GM12878 (cell line): ENCODE measurements around the gene UVSSA. TPM values are rescaled to one million over a fixed set of nuclear protein-coding genes. Genes with fewer than 3 reads are reported as not detected.

Source experiments
- ATAC-seq: fragments of 200-7000 bp; cut with Tn5 transposase; 3 replicates; pipeline ENCODE4 v1.9.1; 2020; ENCODE audit warnings: mild to moderate bottlenecking, moderate library complexity
- BruUV-seq: library from RNA; stranded (reverse); fragments of 400-500 nt; replicated peaks from 2 replicates; lab custom pipeline; 2021; lab: Mats Ljungman, UMichigan
- CTCF ChIA-PET: fragments of 300-600 bp; sonication (Branson Sonifier 250); formaldehyde crosslinking; extraction: SDS; loops from one replicate; lab custom pipeline; 2021; ENCODE audit warnings: inconsistent platforms; lab: Yijun Ruan, JAX
- POLR2A ChIA-PET: fragments of 350-600 bp; formaldehyde crosslinking; extraction: SDS; loops from one replicate; lab custom pipeline; 2021; ENCODE audit warnings: inconsistent platforms; lab: Charles Lee
- RAD21 ChIA-PET: fragments of 300-600 bp; sonication (Branson Sonifier 250); formaldehyde crosslinking; loops from one replicate; lab custom pipeline; 2023; ENCODE audit warnings: antibody characterized with exemption; ENCODE audit not compliant: unreplicated experiment; lab: Charles Lee
- SMC1A ChIA-PET: fragments of 300-600 bp; sonication (Branson Sonifier 250); formaldehyde crosslinking; loops from one replicate; lab custom pipeline; 2023; ENCODE audit not compliant: unreplicated experiment, uncharacterized antibody; lab: Charles Lee
- DNase-seq: peaks from one replicate; pipeline ENCODE4 v3.0.0-alpha.2; 2011; ENCODE audit warnings: low read depth, low spot score
- FAIRE-seq: peaks from 3 replicates; lab custom pipeline; 2011; peaks lifted over from hg19 to GRCh38; lab: Jason Lieb, UNC
- H2AFZ ChIP-seq: 2 replicates; pipeline ENCODE4 v1.6.0; 2011; ENCODE audit warnings: low read depth, low read length, control low read depth; ENCODE audit not compliant: control insufficient read depth
- H3K27ac ChIP-seq: 2 replicates; pipeline ENCODE4 v1.5.1; 2011; ENCODE audit warnings: control low read depth; ENCODE audit not compliant: control insufficient read depth, insufficient read depth
- H3K27me3 ChIP-seq, 2 experiments: replicated peaks in 1 of 2; 2 replicates each; pipeline versions ENCODE4 v1.6.0 to v1.6.1; 2011; ENCODE audit warnings: low read length in 1 of 2; ENCODE audit not compliant: control insufficient read depth in 2 of 2, insufficient read depth in 2 of 2
- H3K36me3 ChIP-seq, 2 experiments: 2 replicates each; pipeline ENCODE4 v1.5.1; 2011; ENCODE audit warnings: low read length in 1 of 2; ENCODE audit not compliant: control insufficient read depth in 2 of 2, insufficient read depth in 2 of 2
- H3K4me1 ChIP-seq: 2 replicates; pipeline ENCODE4 v1.6.1; 2011; ENCODE audit warnings: mild to moderate bottlenecking, low read length, moderate library complexity, mixed read lengths; ENCODE audit not compliant: control insufficient read depth, insufficient read depth
- H3K4me2 ChIP-seq: 2 replicates; pipeline ENCODE4 v1.6.0; 2011; ENCODE audit warnings: control low read depth; ENCODE audit not compliant: control insufficient read depth, insufficient read depth
- H3K4me3 ChIP-seq: fragments of 200-600 bp; sonication (generic); 2 replicates; pipeline ENCODE4 v1.5.1; 2016
- H3K79me2 ChIP-seq: 2 replicates; pipeline ENCODE4 v1.6.0; 2011; ENCODE audit warnings: low read length; ENCODE audit not compliant: control insufficient read depth, insufficient read depth
- H3K9ac ChIP-seq: 2 replicates; pipeline ENCODE4 v1.8.0; 2011; ENCODE audit warnings: low read length, control low read depth, mixed read lengths; ENCODE audit not compliant: control insufficient read depth, insufficient read depth
- H3K9me3 ChIP-seq: replicated peaks from 3 replicates; pipeline ENCODE4 v1.5.1; 2011; ENCODE audit warnings: mild to moderate bottlenecking, low read length; ENCODE audit not compliant: control insufficient read depth, insufficient read depth
- H4K20me1 ChIP-seq: 2 replicates; pipeline ENCODE4 v1.6.0; 2011; ENCODE audit not compliant: control insufficient read depth, insufficient read depth
- BACH1 ChIP-seq: fragments of 450-650 bp; IDR thresholded peaks from 2 replicates; pipeline ENCODE4 v1.6.1; 2017; ENCODE audit warnings: mild to moderate bottlenecking, borderline replicate concordance
- BMI1 ChIP-seq: fragments of 450-650 bp; IDR thresholded peaks from 2 replicates; pipeline ENCODE4 v1.6.1; 2016; ENCODE audit warnings: mild to moderate bottlenecking, moderate library complexity, borderline replicate concordance
- SREBF2 ChIP-seq: IDR thresholded peaks from 2 replicates; pipeline ENCODE4 v1.6.1; 2012; ENCODE audit warnings: mild to moderate bottlenecking, low read length
- TCF12 ChIP-seq: IDR thresholded peaks from 2 replicates; pipeline ENCODE4 v1.6.1; 2011; ENCODE audit warnings: low read depth, mild to moderate bottlenecking, low read length
- ZNF207 ChIP-seq: fragments of 450-650 bp; IDR thresholded peaks from 2 replicates; pipeline ENCODE4 v1.6.1; 2014; ENCODE audit warnings: antibody characterized with exemption, mild to moderate bottlenecking, borderline replicate concordance
- ZZZ3 ChIP-seq: IDR thresholded peaks from 2 replicates; pipeline ENCODE4 v1.6.1; 2011; ENCODE audit warnings: low read depth; ENCODE audit not compliant: control insufficient read depth, insufficient read length
- WGBS: methylation state at CpG from one replicate; pipeline ENCODE4 v1.1.6; 2016; ENCODE audit warnings: low lambda C conversion rate; ENCODE audit not compliant: insufficient replicate concordance, insufficient coverage; ENCODE audit errors: missing lambda C conversion rate; 5-methylcytosine and 5-hydroxymethylcytosine counted together
- in situ Hi-C: fragments of 300-500 bp; cut with MboI; formaldehyde crosslinking; loops from 9 replicates; pipeline ENCODE4 v1.14.3; 2018; ENCODE audit warnings: mixed read lengths
- intact Hi-C: fragments of 100-400 bp; cut with micrococcal nuclease; formaldehyde crosslinking; loops from one replicate; pipeline ENCODE4 v1.14.2; 2022; ENCODE audit not compliant: unreplicated experiment
- polyA plus RNA-seq, 11 experiments: library from polyadenylated mRNA; depleted of rRNA in 4 of 11; unstranded in 6 of 11; stranded (reverse) in 5 of 11; fragments of >200 nt; fragmentation: Nextera tagmentation in 4 of 11; fragmentation: Illumina TruSeq in 1 of 11; extraction: Ambion mirVana in 4 of 11; extraction: Trizol in 1 of 11; gene quantifications; 1 replicate in 1 of 11; 2 replicates in 10 of 11; pipeline versions ENCODE4 v1.2.1 to v1.2.3, GENCODE V29; 2011 to 2016; ENCODE audit warnings: inconsistent platforms in 2 of 11, missing spikeins in 2 of 11, low read depth in 1 of 11
- total RNA-seq, 4 experiments: library from RNA; depleted of rRNA in 3 of 4; stranded (reverse); fragments of >200 nt in 3 of 4; fragmentation: Illumina TruSeq in 1 of 4; extraction: Trizol in 1 of 4; gene quantifications; 2 replicates each; pipeline versions ENCODE4 v1.2.1 to v1.2.3, GENCODE V29; 2013 to 2021
- TF ChIP-seq, protein P1 (sequence below): IDR thresholded peaks from 2 replicates; pipeline ENCODE4 v1.6.1; 2012; ENCODE audit warnings: low read depth, low read length, improper control_type of control experiment
- TF ChIP-seq, protein P2 (sequence below): fragments of 450-650 bp; IDR thresholded peaks from 2 replicates; pipeline ENCODE4 v1.6.1; 2017; ENCODE audit warnings: mild to moderate bottlenecking

Gene UVSSA
- total and polyA plus RNA-seq, 10 of the 15 experiments (the other 5 are each of a cell fraction or from before 2014, with no cell fraction given): 0.34 to 16.8 (median 3.6) TPM

DNA sequence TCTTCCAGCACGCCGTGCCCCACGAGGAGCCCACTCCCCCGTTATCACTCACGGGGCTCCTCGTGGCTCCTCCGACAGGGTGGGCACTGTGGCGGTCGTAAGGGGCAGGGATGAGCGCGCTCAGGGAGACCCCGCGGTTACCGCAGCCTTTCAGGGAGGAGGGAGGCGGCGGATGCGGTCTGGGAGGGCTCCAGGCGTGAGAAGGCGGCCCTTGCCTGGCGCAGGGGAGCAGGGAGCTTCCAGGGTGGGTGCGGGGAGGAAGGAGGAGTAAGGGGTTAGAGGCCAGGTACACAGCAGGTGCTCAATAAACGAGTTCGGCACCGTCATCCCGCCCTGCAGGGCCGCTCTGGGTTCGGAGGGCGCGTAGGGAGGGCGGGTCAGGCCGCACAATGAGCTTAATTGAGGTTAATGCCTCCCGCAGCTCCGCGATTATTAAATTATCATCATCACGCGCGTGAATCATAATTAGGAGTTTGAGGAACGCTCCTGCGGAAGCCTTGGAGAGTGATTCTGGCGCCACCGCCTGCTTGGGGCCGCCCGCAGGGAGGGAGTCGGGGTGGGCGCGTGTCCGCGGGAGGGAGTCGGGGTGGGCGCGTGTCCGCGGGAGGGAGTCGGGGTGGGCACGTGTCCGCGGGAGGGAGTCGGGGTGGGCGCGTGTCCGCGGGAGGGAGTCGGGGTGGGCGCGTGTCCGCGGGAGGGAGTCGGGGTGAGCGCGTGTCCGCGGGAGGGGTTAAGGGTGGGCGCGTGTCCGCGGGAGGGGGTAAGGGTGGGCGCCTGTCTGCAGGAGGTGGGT lies 66.9 kb downstream of the UVSSA start:
- no peak for DNase-seq
- no peak for ATAC-seq
- intact Hi-C loops: no loop called here
- H3K36me3 ChIP-seq: no peaks in the 10 kb centered on the region
- no TSS peak for BruUV-seq
- no peak for FAIRE-seq
- SMC1A ChIA-PET: no interaction called here
- H3K27ac ChIP-seq: no peak overlapping the region
- no peak overlapping the region for H3K4me2 ChIP-seq
- TF ChIP-seq BMI1 (no peak), ZNF207 (no peak), SREBF2 (no peak), BACH1 (no peak), ZZZ3 (no peak), TCF12 (no peak)
- TF ChIP-seq, protein P1, sequence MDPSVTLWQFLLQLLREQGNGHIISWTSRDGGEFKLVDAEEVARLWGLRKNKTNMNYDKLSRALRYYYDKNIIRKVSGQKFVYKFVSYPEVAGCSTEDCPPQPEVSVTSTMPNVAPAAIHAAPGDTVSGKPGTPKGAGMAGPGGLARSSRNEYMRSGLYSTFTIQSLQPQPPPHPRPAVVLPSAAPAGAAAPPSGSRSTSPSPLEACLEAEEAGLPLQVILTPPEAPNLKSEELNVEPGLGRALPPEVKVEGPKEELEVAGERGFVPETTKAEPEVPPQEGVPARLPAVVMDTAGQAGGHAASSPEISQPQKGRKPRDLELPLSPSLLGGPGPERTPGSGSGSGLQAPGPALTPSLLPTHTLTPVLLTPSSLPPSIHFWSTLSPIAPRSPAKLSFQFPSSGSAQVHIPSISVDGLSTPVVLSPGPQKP: no peak
- TF ChIP-seq, protein P2, sequence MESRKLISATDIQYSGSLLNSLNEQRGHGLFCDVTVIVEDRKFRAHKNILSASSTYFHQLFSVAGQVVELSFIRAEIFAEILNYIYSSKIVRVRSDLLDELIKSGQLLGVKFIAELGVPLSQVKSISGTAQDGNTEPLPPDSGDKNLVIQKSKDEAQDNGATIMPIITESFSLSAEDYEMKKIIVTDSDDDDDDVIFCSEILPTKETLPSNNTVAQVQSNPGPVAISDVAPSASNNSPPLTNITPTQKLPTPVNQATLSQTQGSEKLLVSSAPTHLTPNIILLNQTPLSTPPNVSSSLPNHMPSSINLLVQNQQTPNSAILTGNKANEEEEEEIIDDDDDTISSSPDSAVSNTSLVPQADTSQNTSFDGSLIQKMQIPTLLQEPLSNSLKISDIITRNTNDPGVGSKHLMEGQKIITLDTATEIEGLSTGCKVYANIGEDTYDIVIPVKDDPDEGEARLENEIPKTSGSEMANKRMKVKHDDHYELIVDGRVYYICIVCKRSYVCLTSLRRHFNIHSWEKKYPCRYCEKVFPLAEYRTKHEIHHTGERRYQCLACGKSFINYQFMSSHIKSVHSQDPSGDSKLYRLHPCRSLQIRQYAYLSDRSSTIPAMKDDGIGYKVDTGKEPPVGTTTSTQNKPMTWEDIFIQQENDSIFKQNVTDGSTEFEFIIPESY: no peak
- POLR2A ChIA-PET: no interaction called here
- no peak overlapping the region for H3K4me3 ChIP-seq
- H3K9me3 ChIP-seq: no peaks in the 10 kb centered on the region; the same call in 2 of the 3 replicates
- in situ Hi-C loops: no loop called here
- H2AFZ ChIP-seq: no peak overlapping the region
- H3K9ac ChIP-seq: no peak overlapping the region
- no peaks in the 10 kb centered on the region for H3K4me1 ChIP-seq
- RAD21 ChIA-PET: no interaction called here
- no peaks in the 10 kb centered on the region for H3K27me3 ChIP-seq
- H3K79me2 ChIP-seq: no peaks in the 10 kb centered on the region
- CTCF ChIA-PET: no interaction called here
- no peaks in the 10 kb centered on the region for H4K20me1 ChIP-seq
- 76% methylated on average over 40 of the region's 77 CpGs for WGBS
